GM21529 (cell line): ENCODE measurements around the gene ADGRE3.
A peak's percentile ranks its signal among the peaks of the same experiment; 100 is the strongest.
"Not testable (repeated sequence)": the region's sequence is repeated elsewhere in the genome, so short reads cannot be mapped to it uniquely, and the experiment has no call there.

Experiments
- ATAC-seq: cut with Tn5 transposase; IDR thresholded peaks from one replicate; pipeline ENCODE4 v1.9.1; 2021; ENCODE audit not compliant: unreplicated experiment

ADGRE3 gene

GRCh38 chr19:14603990-14604387 lies 70.7 kb downstream of the ADGRE3 start:
- peak; percentile 77 for ATAC-seq

DNA sequence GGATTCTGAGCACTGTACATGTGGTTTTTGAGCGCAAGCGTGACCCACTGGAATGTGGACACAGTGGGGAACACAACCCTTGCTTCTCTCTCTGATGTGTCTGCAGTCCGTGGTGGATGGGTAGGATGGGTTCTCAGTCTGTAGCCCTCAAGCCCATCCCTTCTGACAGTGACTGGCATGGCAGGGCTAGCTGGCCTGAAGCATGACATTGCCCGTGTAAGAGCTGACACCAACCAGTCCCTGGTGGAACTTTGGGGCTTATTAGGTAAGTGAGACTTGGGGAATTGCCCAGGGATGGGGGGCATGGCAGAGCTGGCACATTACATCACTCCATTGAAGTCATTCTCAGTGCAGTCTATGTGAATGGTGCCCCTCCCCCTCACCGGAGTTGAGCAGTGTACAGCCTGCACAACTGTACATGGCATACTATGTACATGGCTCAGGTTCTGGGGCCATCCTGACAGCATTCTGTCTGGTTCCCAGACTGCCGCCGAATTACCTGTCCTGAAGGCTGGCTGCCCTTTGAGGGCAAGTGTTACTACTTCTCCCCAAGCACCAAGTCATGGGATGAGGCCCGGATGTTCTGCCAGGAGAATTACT lies 75.0 kb downstream of the ADGRE3 start:
- ATAC-seq: no peak

GRCh38 chr19:14595558-14595957 lies 79.1 kb downstream of the ADGRE3 start:
- no peak for ATAC-seq

DNA sequence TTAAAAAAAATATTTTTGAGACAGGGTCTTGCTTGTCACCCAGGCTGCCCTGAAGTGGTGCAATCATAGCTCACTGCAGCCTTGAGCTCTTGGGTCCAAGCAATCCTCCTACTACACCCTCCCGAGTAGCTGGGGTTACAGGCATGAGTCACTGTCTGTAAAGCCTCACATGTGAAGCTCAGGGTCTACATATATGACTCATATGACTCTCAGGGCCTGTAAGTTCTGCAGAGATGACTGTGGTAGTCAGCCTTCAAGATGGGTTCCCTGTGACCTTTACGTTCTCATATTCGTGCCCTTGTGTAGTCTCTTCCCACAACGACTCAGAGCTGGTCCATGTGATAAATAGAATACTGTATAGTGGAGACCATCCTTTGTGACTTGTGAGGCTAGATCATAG lies 85.2 kb downstream of the ADGRE3 start:
- ATAC-seq: not testable (repeated sequence)

- ATAC-seq: peak; percentile 64
Observed at GRCh38 chr19:14585187-14585586, 89.5 kb downstream of the ADGRE3 start.

GRCh38 chr19:14584372-14584771 lies 90.3 kb downstream of the ADGRE3 start:
- not testable (repeated sequence) for ATAC-seq

GRCh38 chr19:14582894-14583340 lies 91.7 kb downstream of the ADGRE3 start, which contains the start of gene CLEC17A:
CLEC17A (plus strand) TSS chr19:14583084; CDS start chr19:14583161, 77 bp downstream.
- no peak for ATAC-seq

DNA sequence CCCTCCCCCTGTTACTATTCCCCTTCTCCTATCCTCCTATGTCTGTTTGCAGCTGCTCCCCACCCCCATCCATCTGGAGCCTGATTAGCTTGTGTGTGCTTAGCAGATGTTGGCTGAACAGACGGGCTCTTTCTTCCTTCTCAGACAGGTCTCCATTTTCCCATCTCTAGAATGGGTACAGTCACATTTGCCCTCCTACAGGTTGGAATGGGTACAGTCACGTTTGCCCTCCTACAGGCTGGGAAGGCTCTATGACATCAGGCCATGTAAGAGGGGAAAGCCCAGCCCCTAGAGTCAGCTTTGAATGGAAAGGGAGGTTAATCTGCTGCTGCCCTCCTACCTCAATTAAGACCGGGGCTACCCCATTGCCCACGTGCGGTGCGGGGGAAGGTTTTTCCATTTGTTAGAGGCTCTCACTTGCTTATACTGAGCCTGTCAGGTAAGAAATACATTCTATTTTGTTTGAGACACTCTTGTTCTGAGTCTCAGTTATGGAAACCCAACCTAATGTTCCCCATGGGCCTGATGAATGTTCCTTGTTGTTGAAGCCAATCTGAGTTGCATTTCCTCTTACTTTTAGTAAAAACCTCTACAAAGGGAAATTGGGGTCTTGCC lies 93.9 kb downstream of the ADGRE3 start:
- ATAC-seq: no peak

GRCh38 chr19:14577885-14578427 lies 96.7 kb downstream of the ADGRE3 start:
- ATAC-seq: peak; percentile 42

DNA sequence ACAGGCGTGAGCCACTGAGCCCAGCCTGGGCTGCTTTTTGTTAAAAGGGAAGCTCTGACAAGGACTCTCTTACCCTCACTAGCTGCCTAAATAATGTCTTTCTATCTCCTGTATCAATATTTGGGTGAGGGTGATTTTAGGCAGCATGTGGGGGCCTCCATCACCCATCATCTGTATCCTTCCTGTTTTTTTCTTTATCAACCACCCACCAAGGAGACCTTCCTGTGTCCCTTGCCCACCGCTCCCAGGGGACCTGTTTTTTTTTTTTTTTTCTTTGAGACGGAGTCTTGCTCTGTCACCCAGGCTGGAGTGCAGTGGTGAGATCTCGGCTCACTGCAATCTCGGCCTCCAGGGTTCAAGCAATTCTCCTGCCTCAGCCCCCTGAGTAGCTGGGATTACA lies 97.4 kb downstream of the ADGRE3 start:
- ATAC-seq: no peak

DNA sequence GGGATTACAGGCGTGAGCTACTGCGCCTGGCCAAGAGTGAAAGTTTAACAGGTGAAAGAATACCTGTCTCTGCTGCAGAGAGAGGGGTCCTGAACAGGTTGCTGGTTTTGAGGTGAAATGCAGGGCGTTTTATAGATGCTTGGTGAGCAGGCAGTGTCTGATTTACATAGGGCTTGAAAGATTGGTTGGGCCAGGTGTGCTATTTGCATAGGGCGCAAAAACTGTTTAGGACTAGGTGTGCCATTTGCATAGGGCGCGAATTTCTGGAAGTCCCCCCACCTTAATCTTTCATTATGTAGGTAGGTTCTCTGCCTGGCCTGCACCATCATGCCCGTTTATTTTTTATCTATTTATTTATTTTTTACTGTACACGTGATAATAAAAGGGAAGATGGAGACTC lies 98.3 kb downstream of the ADGRE3 start:
- ATAC-seq: no peak

DNA sequence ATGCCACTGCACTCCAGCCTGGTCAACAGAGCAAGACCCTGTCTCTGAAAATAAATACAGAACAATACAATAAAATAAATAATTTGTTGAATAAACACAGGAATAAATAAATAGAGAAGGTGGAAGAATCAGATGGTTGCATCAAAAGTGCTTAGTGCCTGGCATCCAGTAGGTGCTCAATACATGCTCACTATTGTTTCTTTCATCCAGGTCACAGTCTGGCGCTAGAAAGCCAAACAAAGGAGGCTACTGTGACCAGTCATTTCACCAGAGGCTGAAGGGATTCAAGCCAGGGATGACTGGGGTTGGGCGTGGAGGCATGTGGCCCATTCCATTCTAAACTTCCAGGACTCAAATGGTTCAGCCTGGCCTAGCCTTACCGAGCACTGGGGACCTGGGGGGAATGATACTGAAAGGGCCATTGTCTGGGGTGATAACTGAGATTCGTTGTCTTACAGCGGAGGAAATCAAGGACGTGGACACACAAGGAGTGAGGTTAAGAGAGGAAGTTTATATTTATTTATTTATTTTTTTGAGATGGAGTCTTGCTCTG lies 99.1 kb downstream of the ADGRE3 start:
- no peak for ATAC-seq

DNA sequence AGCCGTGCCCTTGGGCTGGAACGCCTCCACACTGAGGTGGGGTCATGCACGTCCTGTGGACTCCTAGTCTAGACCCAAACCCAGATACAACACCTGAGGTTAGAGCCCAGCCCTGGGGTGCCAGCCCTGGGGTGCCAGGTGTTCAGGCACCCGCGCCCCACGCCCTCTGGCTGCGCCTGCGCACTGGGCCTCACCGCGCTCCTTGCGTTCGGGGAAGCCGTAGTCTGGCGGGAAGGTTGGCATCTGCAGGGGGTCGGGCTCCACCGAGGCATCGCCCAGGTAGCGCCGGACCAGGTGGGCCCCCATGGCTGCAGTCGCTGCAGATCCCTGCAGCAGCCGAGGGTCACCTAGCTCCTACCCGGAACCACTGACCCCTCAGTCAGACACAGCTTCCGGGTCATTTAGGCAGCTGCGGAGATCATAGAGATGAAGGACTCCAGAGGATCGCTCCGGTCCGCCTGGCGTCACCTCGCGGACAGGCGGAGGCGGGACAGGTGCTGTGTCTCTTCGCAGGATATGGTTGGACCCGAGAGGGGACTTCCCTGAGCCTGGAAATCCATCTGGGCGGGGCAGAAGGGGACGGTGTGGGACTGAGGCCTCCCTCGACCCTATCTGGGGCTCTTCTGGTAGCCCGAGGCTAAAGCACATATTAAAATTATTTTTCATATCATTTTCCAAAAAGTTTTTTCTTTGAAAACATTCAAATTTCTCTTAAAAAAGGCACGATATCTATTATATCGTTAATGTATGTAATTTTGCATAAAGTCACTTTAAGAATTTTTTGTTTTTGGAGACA lies 102.8 kb downstream of the ADGRE3 start, which contains the start of gene NDUFB7:
Gene NDUFB7, minus strand, starts transcription at position 372 of the 796 bp plus-strand sequence. Its CDS starts 66 bp downstream, at position 306.
- peak; percentile 87 for ATAC-seq

GRCh38 chr19:14570864-14571527 lies 103.6 kb downstream of the ADGRE3 start:
- ATAC-seq: no peak
